Stimulated activated CD4-positive, alpha-beta T cell treated with anti-CD3 and anti-CD28 coated beads, TNF-alpha, amount 100 ng/mL, for 4 hours (primary cell): ENCODE results near the gene ASB2.

ENCODE experiments used
- DNase-seq, 3 experiments: peaks; one replicate each; pipeline ENCODE4 v3.0.0-alpha.2; 2020; ENCODE audit warnings: low read depth in 3 of 3

The ASB2 gene

DNA sequence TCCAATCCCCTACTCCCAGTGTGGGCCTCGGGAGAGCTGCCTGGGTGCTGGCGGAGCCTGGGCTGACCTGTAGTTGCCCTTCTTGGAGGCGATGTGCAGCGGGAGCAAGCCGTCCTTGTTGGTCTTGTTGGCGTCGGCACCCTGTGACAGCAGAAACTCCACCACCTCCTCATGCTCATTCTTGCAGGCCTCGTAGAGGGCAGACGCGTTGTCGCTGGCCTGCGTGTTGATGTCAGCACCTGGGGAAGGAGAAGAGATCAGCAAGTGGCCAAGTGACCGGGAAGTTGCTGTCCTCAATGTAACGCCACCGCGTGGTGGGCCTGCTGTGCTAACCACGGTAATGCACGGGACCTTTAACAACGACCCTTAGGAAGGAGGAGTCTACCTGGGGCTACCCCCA, 29.1 kb downstream of the ASB2 start:
- no peak for DNase-seq

DNA sequence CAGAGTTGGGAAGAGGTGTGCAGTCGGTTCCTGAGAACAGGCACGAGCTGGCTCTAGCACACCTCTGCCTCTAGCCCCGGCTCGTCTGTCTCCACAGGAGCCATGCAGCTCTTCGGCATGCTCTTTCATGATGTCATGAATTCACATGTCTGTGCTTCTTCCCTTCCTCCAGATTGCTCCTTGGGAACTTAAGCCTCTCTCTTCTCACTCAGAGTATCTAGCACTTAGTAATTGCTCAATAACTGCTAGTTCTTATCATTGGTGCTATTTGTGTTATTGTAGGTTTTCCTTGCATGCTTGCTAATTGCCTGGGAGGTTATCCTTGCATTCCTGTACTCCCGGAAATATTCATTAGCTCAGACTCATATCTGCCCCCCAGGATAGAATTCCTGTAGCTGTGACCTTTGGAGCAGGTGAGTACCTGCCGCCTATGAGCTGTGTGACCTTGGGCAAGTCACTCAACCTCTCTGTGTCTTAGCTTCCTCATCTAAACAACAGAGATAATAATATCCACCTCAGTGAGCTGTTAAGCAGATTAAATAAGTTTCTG, 29.8 kb downstream of the ASB2 start:
- DNase-seq = no peak

DNA sequence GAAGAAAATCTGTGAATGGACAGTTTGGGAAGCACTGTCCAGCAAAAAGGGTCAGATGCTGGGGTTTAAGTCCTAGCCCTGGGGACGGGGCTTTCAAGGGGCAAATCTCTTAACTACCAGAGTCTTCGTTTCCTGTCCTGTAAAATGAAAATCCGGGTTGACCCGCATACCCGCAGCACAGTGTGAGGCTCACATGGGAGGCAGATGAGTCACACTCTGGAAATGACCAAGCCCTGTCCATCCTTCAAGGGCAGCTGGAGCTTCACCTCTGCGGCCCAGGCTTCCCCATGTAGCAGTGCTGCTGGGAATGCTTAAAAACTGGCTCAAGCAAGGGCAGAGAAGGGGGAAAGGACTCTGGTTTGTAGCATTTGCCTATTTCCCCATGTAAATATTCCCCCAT, 30.3 kb downstream of the ASB2 start:
- DNase-seq = no peak

DNA sequence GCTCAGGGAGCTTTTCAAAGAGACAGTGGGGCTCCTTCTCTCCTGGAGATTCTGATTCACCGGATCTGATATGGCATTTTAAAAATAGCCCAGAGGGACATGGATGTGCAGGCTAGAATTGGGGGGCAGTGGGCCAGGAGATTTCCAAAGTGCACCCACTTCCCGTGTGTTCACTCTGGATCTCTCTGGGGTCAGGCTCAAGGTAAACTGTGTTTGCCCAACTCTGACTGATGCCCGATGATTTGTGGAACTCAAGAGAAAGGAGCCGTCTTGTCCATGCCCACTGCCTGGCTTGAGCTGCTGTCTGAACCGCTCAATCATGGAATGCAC, 31.3 kb downstream of the ASB2 start:
- no peak for DNase-seq

DNA sequence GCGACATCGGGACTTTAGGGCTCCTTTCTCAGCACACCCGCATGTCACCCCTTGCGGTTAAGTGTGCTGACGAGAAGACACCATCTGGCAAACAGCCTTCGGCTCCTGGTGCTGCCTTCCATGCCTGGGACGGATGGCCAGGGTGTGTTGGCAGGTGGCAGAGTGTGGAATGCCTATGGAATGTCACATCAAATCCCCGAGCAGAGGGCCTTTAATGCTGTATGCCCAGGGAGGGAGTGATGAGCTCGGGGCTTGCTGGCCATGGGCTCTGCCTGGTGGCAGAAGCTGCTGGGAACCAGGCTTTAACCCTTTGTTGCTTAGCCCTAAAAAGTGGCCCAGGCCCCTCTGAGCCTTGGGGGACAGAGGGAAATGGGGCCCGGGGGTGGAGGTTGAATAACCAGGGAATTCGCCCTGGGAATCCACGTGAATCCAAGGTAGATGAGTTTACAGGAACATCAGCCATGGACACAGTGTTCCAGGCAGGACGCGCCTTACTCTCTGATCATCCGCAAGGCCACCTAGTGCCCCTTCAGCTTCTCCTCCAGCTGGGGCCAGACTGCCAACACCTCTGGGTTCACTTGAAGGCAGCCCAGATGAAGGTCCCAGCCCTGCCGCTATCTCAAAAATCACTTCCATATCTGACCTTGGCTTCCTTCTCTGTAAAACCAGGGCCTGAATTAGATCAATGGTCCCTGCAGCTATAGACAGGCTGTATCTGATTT, 31.9 kb downstream of the ASB2 start:
- no peak for DNase-seq

DNA sequence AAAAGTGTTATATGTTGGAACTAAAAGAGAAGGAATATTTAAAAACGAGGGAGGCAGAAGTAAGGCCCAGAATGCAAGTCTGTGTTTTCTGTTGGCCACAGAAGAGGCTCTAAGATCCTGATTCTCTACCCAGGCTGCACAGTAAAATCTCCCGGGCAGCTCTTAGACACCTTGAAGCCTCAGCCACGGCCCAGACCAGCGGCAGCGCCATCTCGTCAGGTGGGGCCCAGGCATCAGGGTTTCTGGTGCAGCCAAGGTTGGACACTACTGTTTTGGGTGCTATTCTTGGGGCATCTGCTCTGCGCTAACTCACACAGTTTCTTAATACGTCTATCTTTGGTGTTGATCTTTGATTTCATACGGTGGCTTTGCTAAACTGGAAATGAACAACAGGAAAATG, 32.4 kb downstream of the ASB2 start:
- no peak for DNase-seq

DNA sequence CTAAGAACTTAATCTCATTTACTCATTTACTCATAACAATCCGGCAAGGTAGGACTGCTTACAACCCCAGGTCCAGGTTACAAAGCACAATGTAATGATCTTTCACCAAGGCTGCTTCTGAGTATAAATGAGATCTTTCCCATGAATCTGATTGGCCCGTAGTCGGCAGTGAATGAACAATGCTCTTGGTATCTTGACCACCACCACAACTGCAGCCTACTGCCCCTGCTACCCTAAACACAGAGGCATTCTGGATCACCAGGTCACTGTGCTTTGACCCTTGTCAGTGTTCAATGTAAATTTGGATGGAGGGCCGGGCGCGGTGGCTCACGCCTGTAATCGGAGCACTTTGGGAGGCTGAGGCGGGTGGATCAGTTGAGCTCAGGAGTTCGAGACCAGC, 33.3 kb downstream of the ASB2 start:
- DNase-seq = no peak

DNA sequence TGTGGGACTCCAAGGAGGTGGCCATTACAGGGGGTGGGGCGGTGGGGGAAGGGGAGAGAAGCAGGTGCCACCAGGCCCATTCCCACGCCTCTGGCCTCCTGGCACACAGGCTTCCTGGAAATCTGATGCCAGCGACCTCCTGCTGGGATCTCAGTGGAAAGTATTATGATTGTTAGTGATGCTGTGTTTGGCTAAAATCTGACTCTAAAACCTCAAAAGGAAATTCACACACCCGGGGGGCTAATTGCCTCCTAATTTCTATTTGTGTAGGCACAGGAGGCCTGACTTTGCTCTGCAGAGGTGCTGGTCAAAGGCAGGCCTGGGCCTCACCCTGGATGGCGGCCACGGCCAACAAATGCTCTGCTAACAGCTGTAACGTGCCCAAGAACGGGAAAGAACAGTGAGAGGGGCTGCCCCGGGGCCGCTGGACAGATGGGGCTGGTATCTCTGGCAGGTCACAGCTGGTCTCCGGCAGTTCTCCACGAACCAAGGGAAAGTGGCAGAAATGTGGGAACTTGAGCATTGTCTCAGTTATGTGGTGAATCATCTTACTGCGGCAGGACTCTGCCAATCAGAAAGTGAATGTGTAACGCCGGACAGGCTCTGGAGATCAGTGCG, 35.0 kb downstream of the ASB2 start:
- no peak for DNase-seq

DNA sequence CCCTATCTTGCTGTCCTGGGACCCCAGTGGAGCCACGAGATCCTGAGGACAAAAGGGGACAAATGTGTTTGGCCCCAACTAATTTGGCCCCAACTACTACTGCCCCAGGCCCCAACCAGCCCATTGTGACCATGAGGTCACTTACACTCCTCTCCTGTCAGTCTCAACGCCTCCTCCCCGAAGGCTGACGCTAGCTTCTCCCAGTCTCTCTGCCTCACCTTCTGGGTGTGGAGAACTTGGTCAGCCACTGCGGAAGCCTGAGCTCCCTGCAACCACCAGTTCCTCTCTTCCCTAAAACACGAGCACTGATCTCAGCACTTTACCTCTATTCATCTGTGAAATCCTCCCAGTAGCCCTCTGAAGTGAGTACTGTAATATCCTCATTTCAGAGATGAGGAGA, 35.9 kb downstream of the ASB2 start:
- no peak for DNase-seq

DNA sequence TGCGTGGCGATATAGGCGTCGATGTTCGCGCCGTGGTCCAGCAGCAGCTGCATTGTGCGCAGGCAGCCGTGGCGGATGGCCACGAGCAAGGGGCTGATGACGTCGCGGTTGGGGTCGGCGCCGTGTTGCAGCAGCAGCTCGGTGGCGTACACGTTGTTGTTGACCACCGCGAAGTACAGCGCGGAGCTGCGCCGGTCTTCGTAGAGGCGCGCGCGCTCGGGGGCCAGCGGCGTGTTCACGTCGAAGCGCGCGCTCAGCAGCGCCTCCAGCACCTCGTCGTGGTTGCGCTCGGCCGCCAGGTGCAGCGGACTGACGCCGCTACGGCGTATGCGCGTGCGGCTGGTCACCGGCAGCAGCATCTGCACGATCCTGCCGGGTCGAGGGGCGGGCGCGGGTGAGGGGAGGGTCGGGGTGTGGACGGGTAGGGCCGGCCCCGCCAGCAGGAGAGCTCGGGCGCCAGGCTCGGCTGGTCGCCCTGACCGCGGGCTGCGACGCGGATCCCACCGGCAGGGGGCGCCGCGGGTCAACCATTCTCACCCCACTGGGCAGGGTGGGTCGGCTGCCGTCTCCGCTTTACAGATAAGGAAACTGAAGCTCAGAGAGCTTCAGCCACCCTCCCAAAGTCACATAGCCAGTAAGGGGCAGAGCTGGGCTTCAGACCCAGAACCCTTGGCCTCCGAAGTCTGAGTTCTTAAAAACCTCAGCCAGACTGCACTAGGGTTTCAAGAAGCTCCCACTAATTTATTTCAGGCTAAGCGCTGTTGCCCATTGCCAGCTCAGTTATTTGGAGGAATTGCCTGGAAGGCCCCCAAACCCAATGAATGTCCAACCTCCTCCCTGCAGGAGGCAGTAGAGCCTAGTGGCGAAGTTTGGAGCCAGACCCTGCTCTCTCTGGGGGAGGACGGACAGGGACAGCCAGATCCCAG, 36.8 kb downstream of the ASB2 start:
- DNase-seq = peak; percentile 82 to 97 (median 84)

DNA sequence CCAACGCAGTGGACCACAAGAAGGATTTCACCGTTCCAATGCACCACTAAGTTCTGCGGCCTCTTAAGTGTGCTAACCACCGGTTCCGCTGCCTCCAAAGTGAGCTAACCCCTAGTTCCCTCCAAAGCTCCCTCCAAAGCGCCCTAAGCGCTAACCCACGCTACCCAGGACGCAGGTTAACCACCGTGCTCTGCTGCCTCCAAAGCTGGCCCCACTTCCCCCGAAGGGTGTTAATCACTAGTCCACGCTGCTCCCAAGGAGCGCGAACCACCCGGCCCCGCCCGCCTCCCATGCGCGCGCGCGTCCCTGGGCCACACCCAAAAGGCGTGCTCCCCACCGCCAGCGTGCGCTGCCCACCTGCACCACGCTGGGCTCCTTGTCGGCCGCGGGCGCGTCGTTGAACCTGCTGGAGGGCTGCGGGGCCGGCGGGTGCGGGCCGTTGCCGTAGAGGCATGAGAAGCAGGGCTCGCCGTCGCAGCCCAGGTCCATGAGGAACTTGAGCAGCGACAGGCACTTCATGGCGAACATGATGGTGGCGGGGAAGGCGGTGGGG, 37.5 kb downstream of the ASB2 start:
- no peak for DNase-seq

DNA sequence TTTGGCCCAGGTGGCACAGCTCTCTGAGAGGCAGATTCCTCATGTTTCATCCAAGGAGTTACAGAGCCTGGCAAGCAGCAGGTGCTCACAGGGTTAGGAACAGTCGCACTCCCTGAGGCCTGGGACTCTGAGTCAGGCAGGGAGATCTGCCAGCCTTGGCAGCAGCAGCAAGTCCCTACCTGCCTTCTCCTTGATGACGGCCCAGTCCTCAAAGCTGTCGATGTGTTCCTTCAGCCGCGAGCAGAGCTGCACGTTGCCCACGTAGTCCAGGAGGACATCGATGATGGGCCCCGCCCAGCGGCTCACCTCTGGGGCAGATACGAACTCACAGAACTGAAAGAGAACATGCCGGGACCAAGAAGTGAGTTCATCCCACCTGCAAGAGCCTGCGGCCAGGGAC, 38.9 kb downstream of the ASB2 start:
- no peak for DNase-seq

DNA sequence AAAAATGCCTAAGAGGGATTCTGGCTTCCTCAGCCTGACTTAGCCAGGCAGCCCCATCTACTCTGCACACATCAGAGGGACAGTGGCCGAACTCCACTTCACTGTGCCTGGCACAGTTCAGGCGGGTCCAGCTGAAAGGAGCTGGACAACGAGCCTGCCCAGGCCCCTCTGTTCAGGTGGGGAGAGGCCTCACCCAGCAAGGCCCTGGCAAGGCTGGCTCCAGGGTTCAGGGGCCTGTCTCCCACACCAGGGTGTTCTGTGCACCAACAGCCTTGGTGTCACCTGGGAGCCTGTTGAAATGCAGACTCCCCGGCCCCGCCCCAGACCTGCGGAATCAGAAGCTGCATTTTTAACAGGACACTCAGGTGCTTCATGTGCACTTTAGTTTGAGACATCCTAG, 39.4 kb downstream of the ASB2 start:
- DNase-seq = no peak

DNA sequence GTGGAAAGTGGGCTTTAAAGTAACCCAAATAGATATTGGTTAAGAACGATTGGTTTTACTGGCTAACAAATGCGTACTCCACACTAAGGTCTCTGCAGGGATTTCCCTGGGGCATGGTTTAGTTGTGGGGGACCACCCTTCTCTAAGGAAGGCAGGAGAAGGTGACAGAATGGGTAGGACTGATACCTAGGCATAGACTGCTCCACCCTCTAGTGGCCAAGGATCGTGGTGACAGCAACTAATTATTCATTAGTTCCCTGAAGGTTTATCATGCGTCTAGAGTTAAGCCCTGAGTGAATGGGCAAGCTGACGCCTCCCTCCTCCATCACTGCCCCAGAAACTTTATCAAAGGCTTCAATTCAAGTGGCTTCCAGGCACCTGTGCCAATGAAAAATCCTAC, 40.1 kb downstream of the ASB2 start:
- DNase-seq = no peak

DNA sequence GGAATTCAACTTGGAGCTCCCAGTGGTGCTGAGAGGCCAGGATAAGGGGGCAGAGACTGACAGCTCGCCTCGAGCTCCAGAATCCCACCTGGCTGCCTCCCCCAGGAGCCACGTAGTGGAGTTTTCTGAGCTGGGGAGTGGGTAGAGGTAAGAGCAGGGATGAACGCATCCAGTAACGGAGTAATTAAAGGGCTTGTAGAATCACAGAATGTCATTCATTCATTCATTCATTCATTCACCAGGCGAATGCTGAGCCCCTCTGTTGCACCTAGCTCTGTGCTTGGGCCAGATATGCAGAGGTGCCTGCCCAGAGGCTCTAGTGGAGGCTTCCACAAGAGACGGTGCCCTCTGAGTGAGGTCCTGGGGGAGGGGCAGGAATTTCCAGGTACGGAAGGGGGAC, 41.2 kb downstream of the ASB2 start:
- no peak for DNase-seq

DNA sequence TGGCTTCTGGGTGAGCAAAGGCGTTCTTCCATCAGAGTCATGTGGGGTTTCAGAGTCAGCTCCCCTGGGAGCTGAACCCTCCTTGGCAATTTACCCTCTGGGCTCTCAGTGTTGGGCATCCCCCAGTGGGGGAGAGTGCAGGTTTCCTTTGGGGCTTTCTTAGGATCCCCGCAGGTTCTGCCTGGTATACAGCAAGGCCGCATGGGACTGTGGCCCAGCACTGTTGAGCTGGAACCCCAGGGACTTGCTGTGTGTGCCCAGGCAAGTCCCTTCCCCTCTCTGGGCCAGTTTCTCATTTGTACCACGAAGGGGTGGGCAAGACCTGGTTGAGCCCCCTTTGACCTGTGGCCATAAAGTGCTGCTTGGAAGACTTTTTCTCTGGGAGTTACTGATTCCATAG, 43.7 kb downstream of the ASB2 start:
- DNase-seq = no peak

DNA sequence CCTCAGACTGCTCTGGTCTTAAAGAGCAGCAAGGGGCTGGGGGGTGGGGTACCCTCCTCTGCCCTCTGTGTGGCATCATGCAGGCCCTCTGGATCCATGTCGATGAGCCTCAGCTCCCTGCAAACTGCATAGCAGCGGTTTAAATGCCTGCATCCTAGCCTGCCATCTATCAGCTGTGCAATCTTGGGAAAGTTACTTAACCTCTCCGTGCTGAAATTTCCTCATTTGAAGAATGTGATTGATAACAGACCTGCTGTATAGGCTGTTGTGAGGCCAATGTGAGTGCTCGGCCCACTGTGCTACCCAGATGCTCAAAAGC, 45.4 kb downstream of the ASB2 start:
- no peak for DNase-seq

DNA sequence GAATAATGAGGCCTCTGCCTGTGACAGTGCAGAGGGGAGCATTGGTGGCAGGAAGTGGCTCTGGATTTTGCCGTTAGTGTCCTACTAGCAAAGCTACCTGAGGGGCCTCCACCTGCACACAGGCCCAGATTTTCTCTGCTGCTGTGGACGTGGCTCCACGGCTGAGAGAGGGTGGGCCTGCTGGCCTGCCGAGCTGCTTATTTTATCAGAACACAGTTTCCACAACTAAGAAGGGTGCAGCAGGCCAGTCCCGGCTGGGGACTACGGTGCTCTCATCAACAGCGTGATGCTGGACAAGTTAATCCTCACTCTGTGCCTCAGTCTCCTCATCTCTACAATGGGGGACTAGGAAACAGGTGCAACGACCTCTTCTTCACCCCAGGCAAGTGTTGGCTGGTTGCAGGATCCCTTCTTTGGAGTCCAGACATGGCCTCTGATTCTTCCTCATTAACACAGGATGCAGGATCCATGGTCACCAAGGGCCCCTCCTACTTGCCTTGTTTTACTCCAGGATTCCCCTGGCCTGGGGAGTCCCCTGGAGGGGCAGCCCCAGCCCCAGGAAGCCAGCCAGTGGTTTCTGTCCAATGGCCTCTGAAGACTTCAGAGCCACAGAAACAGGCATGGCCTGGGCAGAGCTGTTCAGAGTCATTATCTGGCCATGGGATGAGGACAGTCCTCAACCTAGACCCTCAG, 45.9 kb downstream of the ASB2 start:
- no peak for DNase-seq

DNA sequence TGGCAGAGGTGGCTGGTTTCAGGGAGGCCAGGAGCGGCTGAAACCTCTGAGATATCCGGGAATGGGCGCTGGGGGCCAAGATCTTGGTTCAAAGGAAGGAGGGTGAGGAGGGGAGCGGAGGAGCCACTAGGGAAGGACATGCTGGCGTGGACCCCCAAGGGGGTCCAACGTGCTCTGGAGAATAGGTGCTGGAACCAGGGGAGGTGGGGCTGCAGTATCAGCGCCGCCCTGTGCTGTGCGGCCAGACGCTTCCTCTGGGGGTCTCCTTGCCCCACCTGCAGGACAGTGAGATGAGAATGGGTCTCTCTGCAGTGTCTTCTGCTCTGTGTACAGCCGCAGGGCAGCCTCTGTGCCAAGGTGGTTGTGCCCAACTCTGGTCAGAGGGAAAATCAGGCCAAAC, 46.7 kb downstream of the ASB2 start:
- DNase-seq = no peak

DNA sequence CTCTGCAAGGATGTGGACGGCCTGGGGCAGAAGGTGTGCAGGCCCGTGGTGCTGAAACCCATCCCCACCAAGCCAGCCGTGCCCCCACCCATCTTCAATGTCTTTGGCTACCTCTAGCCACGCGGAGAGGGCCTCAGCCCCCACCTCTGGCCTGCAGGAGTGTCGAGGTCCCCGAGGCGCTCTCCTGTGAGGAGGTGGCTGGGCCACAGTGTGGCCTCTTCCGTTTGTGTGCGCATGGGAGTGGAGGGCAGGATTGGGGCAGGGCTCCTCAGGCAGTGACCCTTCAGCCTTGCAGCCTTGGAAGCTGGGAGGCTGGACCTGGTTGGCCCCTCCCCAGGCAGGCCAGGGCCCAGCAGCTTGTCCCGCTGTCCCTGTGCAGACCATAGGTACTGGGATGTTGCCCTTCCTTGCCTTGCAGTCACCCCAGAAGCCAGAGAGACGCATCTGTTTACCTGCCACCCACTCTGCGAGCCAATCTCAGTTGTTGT, 47.3 kb downstream of the ASB2 start:
- no peak for DNase-seq

DNA sequence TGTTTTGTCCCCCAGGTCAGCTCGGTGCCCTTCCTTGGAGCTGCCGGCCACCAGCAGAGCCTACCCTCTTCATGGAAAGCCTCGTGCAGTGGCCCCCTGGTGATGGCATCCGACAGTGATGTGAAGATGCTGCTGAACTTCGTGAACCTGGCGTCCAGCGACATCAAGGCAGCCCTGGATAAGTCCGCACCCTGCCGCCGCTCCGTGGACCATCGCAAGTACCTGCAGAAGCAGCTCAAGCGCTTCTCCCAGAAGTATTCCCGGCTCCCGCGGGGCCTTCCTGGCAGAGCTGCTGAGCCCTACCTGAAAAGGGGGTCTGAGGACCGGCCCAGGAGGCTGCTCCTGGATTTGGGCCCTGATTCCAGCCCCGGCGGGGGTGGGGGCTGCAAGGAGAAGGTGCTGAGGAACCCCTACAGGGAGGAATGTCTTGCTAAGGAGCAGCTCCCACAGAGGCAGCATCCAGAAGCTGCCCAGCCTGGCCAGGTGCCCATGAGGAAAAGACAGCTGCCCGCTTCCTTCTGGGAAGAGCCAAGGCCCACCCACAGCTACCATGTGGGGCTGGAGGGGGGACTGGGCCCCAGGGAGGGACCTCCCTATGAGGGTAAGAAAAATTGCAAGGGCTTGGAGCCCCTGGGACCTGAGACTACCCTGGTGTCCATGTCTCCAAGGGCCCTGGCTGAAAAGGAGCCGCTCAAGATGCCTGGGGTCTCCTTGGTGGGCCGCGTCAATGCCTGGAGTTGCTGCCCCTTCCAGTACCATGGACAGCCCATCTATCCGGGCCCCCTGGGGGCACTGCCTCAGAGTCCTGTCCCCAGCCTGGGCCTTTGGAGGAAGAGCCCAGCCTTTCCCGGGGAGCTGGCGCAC, 48.0 kb downstream of the ASB2 start:
- DNase-seq = no peak
